LNCAP (cell line): ENCODE data around the gene INPP5A.

Experiments
- CTCF ChIP-seq: fragments of 450-650 bp; IDR thresholded peaks from 2 replicates; pipeline ENCODE4 v1.5.1; 2017; ENCODE audit warnings: mild to moderate bottlenecking

Gene INPP5A

GRCh38 chr10:132668048-132668394, 130.4 kb downstream of the INPP5A start:
- no peak for TF ChIP-seq CTCF

GRCh38 chr10:132669208-132669861, 131.7 kb downstream of the INPP5A start:
- no peak for TF ChIP-seq CTCF

GRCh38 chr10:132670546-132671227, 133.1 kb downstream of the INPP5A start:
- TF ChIP-seq CTCF, result no peak

GRCh38 chr10:132671228-132672154, 133.9 kb downstream of the INPP5A start:
- TF ChIP-seq CTCF, result no peak

- no peak for TF ChIP-seq CTCF
Observed at GRCh38 chr10:132674311-132674710, 136.7 kb downstream of the INPP5A start.

GRCh38 chr10:132675031-132675740, 137.6 kb downstream of the INPP5A start:
- TF ChIP-seq CTCF, result no peak
